GM18507 (cell line): ENCODE data around the gene XRN1.
"Not testable (repeated sequence)": the region's sequence is repeated elsewhere in the genome, so short reads cannot be mapped to it uniquely, and the experiment has no call there.

Experiments used
- DNase-seq: peaks from one replicate; pipeline ENCODE4 v3.0.0; 2011; ENCODE audit warnings: low read depth; ENCODE audit not compliant: insufficient read length; ENCODE audit errors: extremely low spot score
- FAIRE-seq: peaks from 2 replicates; lab custom pipeline; 2011; peaks lifted over from hg19 to GRCh38; lab: Jason Lieb, UNC

XRN1 gene

DNA sequence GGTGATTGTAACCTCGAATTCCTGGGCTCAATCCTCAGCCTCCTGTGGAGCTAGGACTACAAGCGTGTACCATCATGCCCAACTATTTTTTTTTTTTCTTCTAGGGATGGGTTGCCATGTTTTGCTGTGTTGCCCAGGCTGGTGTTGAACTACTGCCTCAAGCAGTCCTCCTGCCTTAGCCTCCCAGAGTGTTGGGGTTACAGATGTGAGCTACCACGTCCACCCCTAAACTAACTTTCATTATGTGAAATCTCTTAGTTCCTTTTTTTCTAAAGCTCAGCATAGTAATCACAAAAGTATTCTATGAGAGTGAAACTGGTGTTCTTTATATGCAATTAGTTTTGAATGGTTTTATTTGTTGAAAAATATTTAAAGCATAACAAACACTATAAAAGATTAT is 92.1 kb downstream of the XRN1 start:
- FAIRE-seq = peak; percentile 53
- DNase-seq = no peak

- DNase-seq (no peak), FAIRE-seq (no peak)
Observed at GRCh38 chr3:142354076-142354475, 93.8 kb downstream of the XRN1 start.

DNA sequence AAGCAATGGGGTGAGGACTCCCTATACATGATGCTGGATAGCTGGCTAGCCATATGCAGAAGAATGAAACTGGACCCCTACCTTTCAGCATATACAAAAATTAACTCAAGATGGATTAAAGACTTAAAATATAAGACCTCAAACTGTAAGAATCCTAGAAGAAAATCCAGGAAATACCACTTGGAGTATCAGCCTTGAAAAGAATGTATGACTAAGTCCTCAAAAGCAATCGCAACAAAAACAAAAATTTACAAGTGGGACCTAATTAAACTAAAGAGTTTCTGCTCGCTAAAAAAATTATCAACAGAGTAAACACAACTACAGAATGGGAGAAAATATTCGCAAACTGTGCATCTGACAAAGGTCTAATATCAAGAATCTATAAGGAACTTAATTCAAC is 94.3 kb downstream of the XRN1 start:
- DNase-seq (no peak), FAIRE-seq (no peak)

DNA sequence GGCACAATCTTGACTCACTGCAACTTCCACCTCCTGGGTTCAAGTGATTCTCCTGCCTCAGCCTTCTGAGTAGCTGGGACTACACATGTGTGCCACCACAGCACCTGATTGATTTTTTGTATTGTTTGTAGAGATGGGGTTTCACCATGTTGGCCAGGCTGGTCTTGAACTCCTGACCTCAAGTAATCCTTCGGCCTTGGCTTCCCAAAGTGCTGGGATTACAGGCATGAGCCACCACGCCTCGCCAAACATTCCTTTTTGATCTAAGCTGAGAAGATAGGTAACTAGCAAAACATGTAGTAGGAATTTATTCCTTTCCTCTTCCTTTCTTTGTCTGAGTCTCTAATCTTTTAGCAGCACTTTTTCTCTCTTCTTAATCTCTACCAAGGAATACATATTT is 95.1 kb downstream of the XRN1 start:
- DNase-seq, FAIRE-seq: not testable (repeated sequence)

- DNase-seq = no peak
- no peak for FAIRE-seq
Observed at GRCh38 chr3:142348460-142348859, 99.4 kb downstream of the XRN1 start.

DNA sequence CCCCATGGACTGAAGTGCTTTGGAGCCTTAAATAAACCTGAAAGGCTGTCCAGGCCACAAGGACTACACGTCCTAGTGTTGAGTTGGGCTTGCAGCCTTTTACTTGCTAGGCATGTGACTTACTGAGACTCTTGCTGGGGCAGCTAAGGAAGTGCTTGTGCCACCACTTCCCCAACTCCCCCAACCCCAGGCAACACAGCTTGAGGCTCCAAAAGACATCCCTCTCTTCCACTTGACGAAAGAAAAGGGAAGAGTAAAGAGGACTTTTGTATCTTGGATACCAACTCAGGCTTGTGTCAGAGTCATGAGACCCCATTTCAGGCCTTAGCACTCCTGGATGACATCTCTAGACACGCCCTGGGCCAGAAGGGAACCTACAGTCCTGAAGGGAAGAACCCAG is 109.8 kb downstream of the XRN1 start:
- no peak for FAIRE-seq
- no peak for DNase-seq

DNA sequence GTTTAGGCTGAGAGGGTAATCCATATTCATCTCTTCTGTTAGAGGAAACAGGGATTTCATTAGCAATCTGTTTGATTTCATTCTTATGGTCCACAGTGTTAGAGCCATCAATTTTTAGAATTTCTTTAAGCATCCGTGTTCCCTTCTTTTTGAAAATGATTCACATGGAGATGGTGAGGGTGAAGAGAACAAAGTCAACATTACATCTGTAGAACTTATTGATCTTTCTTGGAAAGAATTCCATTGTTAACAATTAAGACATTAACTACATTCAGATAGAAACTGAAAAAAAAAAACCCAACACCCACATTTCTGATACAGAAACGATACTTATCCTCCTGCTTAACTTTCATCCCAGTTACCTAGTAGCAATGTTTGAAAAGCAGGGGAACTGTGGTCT is 115.4 kb downstream of the XRN1 start:
- DNase-seq = no peak
- FAIRE-seq = no peak

DNA sequence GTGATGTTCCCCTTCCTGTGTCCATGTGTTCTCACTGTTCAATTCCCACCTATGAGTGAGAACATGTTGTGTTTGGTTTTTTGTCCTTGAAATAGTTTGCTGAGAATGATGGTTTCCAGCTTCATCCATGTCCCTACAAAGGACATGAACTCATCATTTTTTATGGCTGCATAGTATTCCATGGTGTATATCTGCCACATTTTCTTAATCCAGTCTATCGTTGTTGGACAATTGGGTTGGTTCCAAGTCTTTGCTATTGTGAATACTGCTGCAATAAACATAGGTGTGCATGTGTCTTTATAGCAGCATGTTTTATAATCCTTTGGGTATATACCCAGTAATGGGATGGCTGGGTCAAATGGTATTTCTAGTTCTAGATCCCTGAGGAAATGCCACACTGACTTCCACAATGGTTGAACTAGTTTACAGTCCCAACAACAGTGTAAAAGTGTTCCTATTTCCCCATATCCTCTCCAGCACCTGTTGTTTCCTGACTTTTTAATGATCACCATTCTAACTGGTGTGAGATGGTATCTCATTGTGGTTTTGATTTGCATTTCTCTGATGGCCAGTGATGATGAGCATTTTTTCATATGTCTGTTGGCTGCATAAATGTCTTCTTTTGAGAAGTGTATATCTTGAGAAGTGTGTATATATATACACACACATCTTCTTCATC is 123.4 kb downstream of the XRN1 start:
- DNase-seq, FAIRE-seq: not testable (repeated sequence)

DNA sequence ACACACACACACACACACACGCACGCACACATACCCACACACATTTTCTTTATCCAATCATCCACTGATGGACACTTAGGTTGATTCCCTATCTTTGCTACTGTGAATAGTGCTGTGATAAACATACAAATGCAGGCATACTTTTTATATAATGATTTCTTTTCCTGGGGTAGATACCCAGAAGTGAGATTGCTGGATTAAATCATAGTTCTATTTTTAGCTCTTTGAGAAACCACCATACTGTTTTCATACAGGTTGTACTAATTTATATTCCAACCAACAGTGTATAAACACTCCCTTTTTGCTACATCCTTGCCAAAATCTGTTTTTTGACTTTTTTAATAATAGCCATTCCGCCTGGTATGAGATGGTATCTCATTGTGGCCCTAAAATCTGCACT is 127.9 kb downstream of the XRN1 start:
- peak; percentile 9 for FAIRE-seq
- DNase-seq = no peak

- DNase-seq (no peak), FAIRE-seq (no peak)
Observed at GRCh38 chr3:142319094-142319493, 128.7 kb downstream of the XRN1 start.

- DNase-seq (no peak), FAIRE-seq (no peak)
Observed at GRCh38 chr3:142318331-142318730, 129.5 kb downstream of the XRN1 start.

- FAIRE-seq, DNase-seq: not testable (repeated sequence)
Observed at GRCh38 chr3:142315978-142316388, 131.9 kb downstream of the XRN1 start.

DNA sequence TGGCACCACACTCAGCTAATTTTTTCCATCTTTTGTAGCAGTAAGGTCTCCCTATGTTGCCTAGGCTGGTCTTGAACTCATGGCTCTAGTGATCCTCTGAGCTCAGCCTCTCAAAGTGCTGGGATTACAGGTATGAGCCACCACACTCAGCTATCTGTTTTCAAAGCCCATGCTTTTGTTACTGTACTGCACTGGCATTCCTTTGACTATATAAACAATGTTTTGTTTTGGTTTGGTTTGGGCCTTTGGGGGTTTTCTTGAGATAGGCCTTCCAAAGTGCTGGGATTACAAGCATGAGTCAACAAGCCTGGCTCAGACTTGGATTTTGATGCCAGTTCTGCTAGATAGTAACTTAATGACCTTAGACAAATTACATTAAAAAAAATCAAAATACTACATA is 132.8 kb downstream of the XRN1 start:
- FAIRE-seq (no peak), DNase-seq (no peak)

DNA sequence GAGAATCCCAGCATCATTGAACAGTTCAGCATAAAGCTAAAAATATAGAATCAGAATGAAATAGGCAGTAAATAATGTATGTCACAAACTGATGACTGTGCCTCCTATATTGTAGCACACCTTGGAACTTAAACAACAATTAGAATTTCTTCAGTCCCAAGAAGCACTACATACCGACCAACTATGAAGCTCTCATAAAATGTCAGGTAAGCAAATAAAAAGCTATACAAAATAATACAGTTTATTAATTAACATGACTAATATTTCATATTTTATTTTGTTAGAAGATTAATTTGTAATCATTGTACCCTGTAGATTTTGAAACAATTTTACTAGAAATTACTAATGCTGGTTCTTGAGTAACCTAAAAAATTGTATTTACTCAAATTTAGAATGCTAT is 137.4 kb downstream of the XRN1 start:
- no peak for DNase-seq
- no peak for FAIRE-seq

GRCh38 chr3:142302847-142303246 is 145.0 kb downstream of the XRN1 start:
- DNase-seq, FAIRE-seq: not testable (repeated sequence)

GRCh38 chr3:142298626-142299025 is 149.2 kb downstream of the XRN1 start:
- DNase-seq (no peak), FAIRE-seq (no peak)

DNA sequence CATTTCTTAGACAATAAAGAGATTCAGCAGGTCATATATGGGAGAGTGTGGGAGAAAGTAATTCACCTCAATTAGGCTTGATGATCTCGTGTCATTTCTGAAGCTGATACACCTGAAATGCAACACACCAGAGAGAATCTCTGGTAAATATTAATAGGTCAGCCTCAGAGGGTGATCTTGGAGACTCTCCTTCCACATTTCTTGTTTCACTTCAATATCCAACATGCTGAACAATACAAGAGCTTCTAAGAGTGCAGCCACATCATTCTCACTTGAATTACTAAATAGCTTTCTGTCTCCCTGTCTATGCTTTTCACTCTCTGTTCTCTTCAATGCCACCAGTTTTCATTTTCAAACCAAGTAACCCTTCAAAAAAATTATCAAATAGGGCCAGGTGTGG is 151.3 kb downstream of the XRN1 start:
- FAIRE-seq (no peak), DNase-seq (no peak)

- FAIRE-seq (no peak), DNase-seq (no peak)
Observed at GRCh38 chr3:142287866-142288638, 159.8 kb downstream of the XRN1 start.

DNA sequence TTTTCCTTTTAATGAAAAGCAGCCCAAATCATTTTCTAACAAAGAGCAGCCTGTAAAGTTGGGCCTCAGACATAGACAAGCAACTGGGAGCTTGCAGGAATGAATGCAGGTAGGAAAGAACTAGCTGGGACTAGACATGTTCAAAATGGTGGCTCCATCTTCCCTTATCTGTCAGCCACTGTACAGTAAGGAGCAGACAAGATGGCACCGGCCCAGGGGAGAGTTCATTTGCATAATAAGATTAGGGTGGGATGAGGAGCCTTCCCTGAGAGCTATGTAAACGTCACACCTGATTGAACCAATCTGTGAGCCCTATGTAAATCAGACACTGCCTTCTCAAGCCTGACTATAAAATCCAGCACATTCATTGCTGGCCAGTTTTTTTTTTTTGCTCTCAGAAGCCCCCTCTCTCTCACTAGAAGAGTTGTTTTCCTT is 162.7 kb downstream of the XRN1 start:
- FAIRE-seq (no peak), DNase-seq (no peak)

GRCh38 chr3:142282503-142282902 is 165.3 kb downstream of the XRN1 start:
- no peak for DNase-seq
- FAIRE-seq = no peak

DNA sequence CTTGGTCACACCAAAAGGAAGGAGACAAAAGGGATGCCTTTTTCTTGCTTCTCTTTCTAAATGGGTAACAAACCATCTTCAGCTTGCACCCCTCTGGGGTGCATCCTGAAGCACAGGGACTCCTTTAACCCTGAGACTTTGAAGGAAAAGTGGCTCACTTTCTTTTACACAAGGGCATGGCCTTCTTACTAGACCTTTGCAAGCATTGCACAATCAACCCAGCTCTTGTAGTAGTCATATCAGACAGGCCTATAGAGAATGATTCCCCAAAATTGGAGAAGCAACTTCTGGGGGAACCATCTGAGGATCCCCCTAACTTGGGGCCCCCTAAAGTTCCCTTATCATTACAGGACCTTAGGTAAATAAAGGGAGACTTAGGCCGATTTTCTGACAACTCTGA is 166.4 kb downstream of the XRN1 start:
- DNase-seq (no peak), FAIRE-seq (no peak)
